ENCODE data around the gene MTFMT.
"Not testable (repeated sequence)": the region's sequence is repeated elsewhere in the genome, so short reads cannot be mapped to it uniquely, and the experiment has no call there.

The MTFMT gene

DNA sequence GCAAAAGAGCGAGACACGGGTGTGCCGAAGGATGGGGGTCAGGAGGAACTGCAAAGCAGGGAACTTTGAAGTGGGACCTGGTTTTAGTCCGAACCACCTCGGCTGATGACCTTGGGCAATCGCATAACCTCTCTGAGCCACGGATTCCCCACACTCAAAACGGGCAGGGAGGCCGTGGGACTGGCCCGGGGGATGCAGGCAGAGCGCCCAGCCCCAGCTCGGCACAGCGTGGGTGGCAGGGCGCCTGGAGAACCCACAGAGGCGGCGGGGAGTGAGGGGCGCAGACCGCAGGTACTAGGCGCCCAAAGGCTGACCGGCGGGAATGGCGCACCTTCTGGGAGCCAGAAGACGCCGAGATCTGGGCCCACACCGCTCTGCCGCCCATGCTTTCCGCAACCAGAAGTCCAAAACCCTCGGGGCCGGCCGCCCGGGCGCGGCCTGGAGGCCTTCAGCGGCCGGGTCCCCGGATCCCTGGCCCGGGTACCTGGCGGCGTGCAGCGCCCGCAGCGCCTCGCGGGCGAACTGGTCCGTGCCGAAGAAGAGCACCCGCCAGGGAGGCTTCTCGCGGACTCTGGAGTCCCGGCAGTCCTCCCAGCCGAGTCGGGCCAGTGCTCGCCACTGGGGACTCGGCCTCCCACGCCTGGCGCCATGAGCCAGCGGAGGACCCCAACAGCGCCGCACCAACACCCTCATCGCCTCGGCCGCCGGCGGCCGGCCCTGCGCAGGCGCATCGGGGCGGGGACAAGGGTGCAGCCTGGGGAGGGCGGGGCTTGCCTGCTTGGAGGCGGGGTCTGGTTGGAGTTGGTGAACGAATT is at the start of gene MTFMT:
TSS of gene MTFMT (minus strand) at position 719 of the 815 bp plus-strand sequence. CDS start at position 693, 26 bp downstream.
- DNase-seq, result peak; percentile 78

DNA sequence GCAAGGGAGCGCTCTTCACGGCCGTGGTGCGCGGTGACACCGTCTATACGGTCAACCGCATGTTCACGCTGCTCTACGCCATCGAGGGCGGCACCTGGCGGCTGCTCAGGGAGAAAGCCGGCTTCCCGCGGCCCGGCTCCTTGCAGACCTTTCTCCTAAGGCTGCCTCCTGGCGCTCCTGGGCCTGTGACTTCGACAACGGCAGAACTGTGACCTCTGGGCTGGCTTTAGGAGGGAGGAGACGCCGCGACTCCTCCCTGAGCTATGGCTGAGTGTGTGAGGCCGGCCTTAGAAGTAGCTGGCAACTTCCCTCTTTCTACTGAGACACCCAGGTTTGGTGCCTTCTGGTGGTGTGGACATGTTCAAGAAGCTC is 48.5 kb upstream of the MTFMT start:
- DNase-seq, result no peak

DNA sequence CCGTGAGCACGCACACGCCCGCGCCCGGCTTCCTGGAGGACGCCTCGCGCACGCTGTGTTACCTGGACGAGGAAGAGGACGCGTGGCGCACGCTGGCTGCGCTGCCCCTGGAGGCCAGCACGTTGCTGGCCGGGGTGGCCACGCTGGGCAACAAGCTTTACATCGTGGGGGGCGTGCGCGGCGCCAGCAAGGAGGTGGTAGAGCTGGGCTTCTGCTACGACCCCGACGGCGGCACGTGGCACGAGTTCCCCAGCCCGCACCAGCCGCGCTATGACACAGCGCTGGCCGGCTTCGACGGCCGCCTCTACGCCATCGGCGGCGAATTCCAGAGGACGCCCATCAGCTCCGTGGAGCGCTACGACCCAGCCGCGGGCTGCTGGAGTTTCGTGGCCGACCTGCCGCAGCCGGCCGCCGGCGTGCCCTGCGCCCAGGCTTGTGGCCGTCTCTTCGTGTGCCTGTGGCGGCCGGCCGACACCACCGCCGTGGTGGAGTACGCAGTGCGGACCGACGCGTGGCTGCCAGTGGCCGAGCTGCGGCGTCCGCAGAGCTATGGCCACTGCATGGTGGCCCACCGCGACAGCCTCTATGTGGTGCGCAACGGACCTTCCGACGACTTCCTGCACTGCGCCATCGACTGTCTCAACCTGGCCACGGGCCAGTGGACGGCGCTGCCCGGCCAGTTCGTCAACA is 48.0 kb upstream of the MTFMT start:
- no peak for DNase-seq

DNA sequence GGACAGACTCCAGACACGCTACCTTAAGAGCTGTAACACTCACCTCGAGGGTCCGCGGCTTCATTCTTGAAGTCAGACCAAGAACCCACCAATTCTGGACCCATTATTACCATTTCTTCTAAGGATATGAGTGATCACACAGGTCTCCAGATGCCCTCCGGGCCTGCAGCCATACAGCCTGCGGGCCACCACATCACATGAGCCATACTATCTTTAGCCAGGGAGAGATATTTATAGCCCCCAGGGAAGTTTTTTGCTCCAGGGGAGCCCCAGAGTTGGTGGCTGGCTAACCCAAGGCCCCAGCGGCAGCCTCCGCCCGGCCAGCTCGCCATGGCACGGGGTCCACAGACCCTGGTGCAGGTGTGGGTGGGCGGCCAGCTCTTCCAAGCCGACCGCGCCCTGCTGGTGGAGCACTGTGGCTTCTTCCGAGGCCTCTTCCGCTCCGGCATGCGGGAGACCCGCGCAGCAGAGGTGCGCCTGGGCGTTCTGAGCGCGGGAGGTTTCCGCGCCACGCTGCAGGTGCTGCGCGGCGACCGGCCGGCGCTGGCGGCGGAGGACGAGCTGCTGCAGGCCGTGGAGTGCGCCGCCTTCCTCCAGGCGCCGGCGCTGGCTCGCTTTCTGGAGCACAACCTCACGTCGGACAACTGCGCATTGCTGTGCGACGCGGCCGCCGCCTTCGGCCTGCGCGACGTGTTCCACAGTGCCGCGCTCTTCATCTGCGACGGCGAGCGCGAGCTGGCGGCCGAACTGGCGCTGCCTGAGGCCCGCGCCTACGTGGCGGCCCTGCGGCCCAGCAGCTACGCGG is 47.2 kb upstream of the MTFMT start, which contains the start of gene KBTBD13:
TSS of gene KBTBD13 (plus strand) at position 261 of the 805 bp plus-strand sequence. CDS start at position 331, 70 bp downstream.
- no peak for DNase-seq

DNA sequence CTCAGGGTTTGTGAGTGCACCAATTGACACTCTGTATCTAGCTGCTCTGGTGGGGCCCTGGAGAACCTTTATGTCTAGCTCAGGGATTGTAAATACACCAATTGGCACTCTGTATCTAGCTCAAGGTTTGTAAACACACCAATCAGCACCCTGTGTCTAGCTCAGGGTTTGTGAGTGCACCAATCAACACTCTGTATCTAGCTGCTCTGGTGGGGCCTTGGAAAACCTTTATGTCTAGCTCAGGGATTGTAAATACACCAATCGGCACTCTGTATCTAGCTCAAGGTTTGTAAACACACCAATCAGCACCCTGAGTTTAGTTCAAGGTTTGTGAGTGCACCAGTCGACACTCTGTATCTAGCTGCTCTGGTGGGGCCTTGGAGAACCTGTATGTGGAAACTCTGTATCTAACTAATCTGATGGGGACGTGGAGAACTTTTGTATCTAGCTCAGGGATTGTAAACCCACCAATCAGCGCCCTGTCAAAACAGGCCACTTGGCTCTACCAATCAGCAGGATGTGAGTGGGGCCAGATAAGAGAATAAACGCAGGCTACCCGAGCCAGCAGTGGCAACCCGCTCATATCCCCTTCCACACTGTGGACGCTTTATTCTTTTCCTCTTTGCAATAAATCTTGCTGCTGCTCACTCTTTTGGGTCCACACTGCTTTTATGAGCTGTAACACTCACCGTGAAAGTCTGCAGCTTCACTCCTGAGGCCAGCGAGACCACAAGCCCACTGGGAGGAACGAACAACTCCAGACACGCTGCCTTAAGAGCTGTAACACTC is 46.4 kb upstream of the MTFMT start:
- not testable (repeated sequence) for DNase-seq

DNA sequence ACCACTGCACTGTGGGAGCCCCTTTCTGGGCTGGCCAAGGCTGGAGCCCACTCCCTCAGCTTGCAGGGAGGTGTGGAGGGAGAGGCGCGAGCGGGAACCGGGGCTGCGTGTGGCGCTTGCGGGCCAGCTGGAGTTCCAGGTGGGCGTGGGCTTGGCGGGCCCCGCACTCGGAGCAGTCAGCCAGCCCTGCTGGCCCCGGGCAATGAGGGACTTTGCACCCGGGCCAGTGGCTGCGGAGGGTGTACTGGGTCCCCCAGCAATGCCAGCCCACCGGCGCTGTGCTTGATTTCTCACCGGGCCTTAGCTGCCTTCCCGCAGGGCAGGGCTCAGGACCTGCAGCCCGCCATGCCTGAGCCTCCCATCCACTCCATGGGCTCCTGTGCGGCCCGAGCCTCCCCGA is 45.5 kb upstream of the MTFMT start:
- DNase-seq, result not testable (repeated sequence)

DNA sequence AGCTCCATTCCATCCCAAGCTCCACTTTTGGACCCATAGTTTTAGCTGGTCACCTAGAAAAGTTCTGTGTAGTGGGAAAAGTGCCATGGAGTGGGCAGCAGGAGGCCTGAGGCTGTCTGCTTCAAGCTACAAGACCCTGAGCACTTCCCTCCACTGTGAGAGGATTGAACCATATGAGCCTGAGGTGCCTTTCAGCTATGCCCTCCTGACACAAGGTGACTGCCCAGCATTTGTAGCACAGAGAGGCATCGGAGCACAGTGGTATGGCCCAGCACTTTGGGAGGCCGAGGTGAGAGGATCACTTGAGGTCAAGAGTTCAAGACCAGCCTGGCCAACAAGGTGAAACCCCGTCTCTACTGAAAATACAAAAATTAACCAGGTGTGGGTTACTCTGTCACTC is 43.2 kb upstream of the MTFMT start:
- no peak for DNase-seq

DNA sequence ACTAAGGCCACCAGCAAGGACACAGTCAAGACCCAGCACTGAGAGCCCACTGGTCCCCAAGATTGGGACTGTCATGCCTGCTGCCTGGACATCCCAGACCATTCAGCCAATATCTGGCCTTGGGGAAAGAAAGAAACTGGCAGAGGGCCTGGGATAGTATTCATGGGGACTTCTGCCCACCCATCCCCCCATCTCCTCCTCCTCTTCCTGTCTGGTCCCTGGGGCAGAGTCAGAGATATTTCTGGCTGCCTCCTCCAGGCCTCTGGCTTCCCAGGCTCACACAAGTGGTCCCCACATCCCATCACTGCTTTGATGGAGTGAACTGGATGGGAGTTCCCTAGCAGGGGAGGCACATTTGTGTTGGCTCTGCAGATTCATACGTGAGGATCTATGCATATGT is 42.6 kb upstream of the MTFMT start:
- DNase-seq, result no peak

DNA sequence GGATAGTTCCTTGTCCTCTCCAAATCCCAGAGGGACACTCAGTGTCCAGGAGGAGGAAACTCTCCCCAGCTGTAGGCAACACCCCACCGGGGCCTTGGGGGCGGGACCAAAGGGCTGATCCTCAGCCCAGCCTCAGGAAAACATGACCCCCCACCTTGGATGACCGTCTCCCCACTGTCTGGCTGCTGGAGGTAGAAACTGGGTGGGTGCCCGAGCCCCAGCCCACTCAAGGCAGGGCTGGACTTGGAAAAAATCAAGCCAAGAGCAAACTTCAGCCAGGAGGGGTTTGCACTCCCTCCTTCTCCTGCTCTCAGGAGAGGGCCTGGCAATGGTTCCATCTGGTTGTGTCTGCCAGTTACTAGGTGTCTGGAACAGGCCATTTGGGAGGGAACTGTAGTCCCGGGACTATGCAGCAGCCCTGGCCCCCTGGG is 42.0 kb upstream of the MTFMT start:
- no peak for DNase-seq

DNA sequence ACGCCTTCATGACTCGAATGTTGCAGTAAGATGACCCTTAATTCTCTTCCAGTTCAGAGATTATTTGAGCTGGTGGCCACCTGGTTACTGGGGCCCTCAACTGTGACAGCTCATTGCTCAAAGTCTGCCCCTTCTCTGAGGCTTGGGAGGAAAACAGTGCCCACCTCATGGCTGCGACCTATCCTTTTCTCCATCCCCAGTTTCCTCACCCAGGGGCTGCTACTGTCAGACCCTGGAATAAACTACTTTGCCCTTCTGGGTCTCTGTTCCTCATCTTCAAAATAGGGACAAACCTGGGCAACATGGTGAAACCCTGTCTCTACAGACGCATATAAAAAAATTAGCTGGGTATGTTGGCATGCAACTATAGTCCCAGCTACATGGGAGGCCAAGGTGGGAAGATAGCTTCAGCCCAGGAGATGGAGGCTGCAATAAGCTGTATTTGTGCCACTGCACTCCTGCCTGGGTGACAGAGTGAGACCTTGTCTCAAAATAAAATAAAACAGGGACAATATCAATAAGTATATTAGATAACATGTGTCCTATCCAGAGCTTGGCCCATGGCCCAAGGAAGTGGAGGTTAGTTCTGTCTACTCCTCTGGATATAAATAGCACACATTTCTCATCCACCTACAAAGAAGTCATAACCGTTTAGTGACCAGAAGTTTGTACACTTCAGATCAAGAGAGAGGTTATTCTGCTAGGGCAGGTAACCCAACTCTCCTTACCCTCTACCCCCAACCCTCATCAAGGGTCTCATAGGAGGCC is 40.5 kb upstream of the MTFMT start:
- DNase-seq, result no peak

DNA sequence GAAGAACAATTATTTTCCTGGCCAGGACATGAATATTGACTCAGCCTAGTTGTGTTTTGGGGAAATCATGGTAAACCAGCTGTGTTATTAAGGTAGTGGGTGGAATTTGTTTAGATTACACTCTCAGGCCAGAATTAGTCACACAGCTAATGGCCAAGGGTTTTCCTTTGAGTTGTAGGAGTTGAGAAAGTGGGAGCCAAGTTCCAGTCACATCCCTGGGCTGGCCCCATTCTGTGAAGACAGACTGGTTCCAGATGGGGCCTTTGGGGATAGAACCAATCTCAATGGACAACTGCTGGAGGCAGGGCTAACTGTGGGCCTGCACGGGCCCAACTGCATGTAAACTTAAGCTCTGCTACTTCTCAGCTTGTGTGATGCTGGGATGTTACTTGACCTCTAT is 39.7 kb upstream of the MTFMT start:
- no peak for DNase-seq

DNA sequence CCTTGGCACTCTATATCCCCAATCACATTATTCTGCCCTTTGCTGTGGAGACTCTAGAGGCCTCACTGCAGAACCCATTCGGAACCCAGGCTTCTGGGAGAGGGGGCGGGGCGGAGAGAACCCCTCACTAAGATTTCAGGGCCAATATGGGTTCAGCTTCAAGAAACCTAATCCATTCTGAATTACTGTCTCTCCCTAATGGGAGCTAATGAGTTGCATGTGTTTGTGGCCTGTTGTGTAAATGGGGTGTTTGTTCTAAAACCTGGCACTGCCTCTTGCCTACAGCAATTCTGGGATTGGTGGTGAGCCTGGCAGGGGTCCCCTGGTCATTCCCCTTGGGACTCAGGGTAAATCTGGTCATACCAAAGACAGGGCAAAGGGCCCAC is 39.0 kb upstream of the MTFMT start:
- DNase-seq, result no peak

DNA sequence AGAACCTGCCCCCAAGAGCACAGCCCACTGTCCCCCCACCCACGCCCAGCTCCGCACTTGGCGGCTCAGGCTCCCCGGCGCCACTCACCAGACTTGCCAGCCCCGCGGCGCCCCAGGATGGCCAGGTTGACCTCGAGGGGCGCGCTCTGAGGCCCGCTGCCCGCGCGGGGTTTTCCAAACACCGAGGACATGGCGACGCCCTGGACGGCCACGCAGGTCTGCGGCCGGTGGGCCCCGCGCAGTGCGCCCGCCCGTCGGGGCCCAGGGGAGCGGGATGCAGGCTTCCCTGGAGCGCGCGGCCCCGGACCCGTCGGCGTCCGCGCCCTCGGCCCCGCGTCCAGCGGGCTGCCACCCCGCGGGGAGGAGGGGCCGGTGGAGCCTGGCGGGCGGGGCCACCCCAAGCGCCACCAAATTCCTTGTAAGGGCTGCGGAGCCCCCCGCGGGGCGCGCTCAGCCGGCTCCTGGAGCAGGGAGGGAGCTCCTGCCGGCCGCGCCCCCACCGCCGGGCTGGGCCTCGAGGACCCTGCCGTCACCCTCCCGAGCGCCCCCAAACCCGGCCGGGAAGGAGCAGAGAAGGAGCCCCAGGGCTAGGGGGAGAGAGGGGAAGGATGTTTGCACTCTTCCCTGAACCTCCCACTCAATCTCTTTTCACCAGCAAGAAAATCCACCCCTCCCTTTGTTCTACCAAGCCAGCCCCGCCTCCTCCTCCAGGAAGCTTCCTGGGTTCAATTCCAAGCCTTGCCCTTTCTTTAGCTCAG is 38.4 kb upstream of the MTFMT start, which contains the start of gene RASL12:
TSS of gene RASL12 (minus strand) at position 347 of the 758 bp plus-strand sequence. CDS start at position 191, 156 bp downstream.
- DNase-seq, result no peak

DNA sequence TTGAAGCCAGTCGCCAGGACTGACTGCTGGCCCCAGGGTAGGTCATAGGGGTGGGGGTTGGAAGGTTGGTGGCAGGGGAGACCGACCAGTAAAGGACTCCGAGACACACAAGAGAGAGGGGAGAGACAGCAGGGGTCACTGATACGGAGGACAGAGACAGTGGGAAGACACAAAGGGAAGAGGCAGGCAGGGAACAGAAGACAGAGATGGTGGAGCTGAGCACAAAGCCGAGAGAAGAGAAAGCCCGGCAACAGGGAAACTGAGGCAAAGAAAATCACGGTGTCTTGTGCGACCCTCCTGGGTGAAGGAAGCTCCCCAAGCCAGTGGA is 37.8 kb upstream of the MTFMT start:
- no peak for DNase-seq

DNA sequence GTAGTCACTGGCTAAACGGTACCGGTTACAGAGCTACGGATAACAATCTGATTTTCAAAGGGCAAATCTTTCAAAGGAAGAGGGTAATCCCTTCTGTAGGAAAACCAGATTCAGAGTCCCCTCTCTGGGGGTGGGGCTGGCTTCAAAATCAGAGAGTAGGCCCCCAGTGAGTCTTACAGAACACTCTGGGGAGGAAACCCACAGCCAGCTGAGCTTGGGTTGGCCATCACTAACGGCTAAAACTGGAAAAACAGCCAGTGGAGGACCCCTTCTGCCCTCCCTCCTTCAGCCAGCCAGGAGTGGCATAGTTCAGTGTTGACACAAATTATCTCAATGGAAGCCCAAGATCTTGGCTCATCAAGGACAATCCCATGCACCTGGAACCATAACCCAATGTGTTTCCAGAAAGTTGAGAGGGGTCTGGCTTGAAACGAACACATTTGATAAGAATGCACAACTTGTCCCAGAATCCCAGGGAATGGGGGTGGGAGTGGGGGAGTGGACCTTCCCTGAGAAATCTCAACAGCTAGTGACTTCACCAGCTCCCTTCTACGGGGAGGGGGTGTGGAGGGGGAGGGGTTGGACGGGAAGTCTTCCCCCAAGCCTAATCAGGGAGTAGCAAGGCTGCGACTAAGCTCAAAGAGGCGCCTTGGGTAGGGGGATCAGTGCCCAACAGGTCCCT is 37.3 kb upstream of the MTFMT start:
- no peak for DNase-seq

DNA sequence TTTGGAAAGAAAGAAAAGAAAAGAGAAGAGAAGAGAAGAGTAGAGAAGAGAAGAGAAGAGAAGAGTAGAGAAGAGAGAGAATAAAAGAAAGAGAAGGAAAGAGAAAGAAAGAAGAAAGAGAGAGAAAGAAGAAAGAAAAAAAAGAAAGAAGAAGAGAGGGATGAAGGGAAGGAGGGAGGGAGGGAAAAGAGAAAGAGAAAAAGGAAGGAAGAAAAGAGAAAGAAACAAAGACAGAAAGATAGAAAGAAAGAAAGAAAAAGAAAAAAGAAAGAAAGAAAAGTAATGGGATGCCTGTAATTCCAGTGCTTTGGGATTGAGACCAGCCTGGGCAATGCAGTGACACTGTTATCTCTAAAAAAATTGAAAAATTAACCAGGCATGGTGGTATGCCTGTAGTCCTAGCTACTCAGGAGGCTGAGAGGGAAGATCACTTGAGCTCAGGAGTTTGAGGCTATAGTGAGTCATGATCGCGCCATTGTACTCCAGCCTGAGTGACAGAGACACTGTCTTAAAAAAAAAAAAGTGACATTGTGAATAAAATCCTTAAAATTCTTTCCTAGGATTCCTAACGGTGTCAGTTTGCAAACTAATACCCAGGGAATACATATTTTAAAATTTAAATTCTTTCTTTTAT is 36.7 kb upstream of the MTFMT start:
- no peak for DNase-seq

DNA sequence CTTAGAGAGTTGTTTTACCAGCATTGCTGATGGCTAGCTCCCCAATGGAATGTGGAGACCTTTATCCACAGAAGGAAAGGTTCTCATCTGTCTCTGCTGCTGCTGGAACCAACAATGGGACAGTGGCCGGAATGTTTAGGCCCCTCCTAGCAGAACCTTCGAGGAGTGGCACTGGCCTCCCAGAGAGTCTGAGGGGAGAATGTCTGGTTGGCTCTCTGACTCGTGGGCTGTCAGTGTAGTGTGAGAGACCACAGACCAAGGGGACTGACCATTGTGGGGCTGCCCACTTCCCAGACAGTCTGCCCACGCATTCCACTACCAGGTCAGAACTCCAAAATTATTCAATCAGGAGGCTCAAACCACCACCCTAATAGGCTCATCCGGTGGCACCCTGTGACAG is 33.3 kb upstream of the MTFMT start:
- no peak for DNase-seq

DNA sequence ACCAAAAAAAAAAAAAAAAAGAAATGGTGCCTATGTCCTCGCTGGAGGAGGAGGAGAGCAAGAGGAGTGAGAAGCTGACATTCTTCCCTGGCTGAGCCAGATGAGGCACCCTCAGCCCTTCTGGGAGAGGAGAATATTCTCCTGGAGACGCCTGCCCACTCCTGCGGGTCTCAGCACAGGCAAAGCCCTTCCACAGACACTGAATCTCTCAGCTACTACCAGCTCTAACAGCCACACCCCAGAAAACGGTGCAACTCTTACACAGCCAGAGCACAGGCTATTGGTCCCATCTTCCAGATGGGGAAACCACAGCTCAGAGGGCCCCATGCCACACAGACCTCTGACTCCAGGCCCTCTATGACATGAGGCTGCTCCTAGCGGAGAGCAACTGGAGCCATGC is 32.6 kb upstream of the MTFMT start:
- no peak for DNase-seq

DNA sequence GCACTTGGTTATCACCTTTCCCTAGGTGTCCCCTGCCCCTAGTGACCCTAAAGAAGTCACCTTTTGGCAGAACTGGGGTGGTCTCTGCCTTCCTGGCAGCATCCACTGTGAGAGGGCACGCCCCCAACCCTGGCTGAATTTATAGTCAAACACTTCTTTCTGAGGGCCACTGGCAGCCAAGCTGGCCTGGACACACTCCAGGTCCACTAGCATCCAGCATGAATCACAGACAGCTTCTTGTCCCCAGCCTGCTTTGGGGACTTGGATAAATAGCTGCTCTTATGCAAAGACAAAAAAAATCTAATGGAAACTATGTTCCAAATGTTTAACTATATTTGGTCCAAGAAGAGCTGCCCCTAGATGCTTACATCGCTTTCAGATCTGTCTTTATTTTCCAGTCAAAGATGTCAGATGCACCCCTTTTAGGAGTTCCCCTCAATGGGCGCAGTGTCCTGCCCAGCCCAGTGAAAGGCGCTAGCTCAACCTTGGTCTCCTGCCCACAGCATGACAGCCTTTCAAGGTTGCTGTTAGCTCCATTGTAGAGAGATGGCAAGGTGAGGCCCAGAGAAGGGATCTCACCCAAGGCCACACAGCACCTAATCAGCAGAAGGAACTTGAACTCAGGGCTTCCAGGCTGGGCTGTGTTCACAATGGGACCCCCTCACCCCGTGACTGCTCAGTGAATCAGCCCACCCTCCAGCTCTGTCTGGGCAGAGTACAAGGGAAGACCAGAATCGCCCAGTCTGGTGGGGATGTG is 31.4 kb upstream of the MTFMT start:
- no peak for DNase-seq

All from GDM1 (cell line).